Upper lobe of right lung (tissue), 1 donor: ENCODE measurements around the gene UBR4. TPM values are rescaled to one million over a fixed set of nuclear protein-coding genes. Genes with fewer than 3 reads are reported as not detected.
A peak's percentile ranks its signal among the peaks of the same experiment; 100 is the strongest.

Experiments
- ATAC-seq: fragments of 200-7000 bp; cut with Tn5 transposase; one replicate; pipeline ENCODE4 v1.9.1; 2020; ENCODE audit warnings: mild to moderate bottlenecking, moderate library complexity
- DNase-seq: peaks from one replicate; pipeline ENCODE4 v3.0.0-alpha.2; 2020
- H3K27ac ChIP-seq: fragments of 200-600 bp; one replicate; pipeline ENCODE4 v1.8.0; 2022
- H3K27me3 ChIP-seq: fragments of 200-600 bp; one replicate; pipeline ENCODE4 v1.8.0; 2022; ENCODE audit warnings: mild to moderate bottlenecking
- H3K36me3 ChIP-seq: fragments of 200-600 bp; one replicate; pipeline ENCODE4 v1.8.0; 2022
- H3K4me1 ChIP-seq: fragments of 200-600 bp; one replicate; pipeline ENCODE4 v1.8.0; 2022
- H3K4me3 ChIP-seq: fragments of 200-600 bp; one replicate; pipeline ENCODE4 v1.8.0; 2022; ENCODE audit warnings: mild to moderate bottlenecking
- H3K9me3 ChIP-seq: fragments of 200-600 bp; one replicate; pipeline ENCODE4 v1.8.0; 2022
- intact Hi-C: fragments of 100-400 bp; cut with DNase I; formaldehyde crosslinking; loops from one replicate; pipeline ENCODE4 v1.11.0; 2022
- total RNA-seq: library from RNA; stranded (reverse); fragmentation: NEBNext Ultra II Directional; extraction: Animal tissue kit (Norgen Biotek cat#: 25700); gene quantifications from one replicate; pipeline ENCODE4 v1.2.1, GENCODE V29; 2021
- TF ChIP-seq, protein P1 (sequence below): fragments of 200-600 bp; IDR thresholded peaks from one replicate; pipeline ENCODE4 v1.8.0; 2022; ENCODE audit warnings: antibody characterized with exemption
- donor health status: DM: no; HTN: yes; CAD: no; lungs with severe emphysema.

UBR4 gene
- total RNA-seq, 1 donor from 2014 or later = 110 TPM

DNA sequence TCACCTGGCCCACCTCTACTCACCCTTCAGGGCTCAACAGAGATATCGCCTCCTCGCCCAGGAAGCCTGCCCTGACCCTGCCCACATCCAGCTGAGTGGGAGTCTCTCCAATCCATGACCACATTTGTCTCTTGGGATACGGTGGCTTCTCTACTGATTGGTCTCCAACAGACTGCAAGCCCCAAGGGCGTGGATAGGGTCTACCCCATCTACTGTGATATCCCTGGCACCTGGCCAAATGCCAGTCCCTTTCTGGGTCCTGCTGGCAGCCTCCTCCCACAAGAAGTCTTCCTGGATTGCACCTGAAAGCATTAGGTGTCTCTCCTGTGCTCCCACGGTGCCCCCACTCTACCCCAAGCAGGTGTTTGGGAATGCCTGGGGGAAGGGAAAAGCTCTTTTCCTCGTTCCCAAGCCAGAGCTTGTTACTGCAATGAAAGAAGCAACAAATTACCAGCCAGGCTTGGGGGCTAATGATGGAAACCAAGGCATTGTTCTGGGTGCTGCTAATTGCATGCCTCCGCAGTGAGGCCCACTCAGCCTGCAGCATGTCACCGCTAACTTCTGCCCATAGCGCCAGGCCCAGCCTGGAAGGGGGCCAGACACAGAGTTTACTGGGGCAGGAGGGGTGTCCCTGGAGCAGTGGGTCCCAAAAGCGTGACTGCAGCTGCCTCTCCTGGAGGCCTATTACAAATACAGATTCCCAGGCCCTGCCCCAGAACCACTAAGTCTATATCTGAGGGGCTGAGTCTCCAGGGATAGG lies 162.9 kb downstream of the UBR4 start:
- Histone ChIP-seq H3K9me3 (no peaks in the 10 kb centered on the region), H3K4me3 (no peak overlapping the region), H3K27ac (no peak overlapping the region), H3K27me3 (peaks cover 8% of the 10 kb centered on the region), H3K36me3 (no peaks in the 10 kb centered on the region), H3K4me1 (no peaks in the 10 kb centered on the region)
- intact Hi-C loops = no loop called here
- TF ChIP-seq, protein P1, sequence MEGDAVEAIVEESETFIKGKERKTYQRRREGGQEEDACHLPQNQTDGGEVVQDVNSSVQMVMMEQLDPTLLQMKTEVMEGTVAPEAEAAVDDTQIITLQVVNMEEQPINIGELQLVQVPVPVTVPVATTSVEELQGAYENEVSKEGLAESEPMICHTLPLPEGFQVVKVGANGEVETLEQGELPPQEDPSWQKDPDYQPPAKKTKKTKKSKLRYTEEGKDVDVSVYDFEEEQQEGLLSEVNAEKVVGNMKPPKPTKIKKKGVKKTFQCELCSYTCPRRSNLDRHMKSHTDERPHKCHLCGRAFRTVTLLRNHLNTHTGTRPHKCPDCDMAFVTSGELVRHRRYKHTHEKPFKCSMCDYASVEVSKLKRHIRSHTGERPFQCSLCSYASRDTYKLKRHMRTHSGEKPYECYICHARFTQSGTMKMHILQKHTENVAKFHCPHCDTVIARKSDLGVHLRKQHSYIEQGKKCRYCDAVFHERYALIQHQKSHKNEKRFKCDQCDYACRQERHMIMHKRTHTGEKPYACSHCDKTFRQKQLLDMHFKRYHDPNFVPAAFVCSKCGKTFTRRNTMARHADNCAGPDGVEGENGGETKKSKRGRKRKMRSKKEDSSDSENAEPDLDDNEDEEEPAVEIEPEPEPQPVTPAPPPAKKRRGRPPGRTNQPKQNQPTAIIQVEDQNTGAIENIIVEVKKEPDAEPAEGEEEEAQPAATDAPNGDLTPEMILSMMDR = no peak
- DNase-seq (peak; percentile 36), ATAC-seq (no peak)

DNA sequence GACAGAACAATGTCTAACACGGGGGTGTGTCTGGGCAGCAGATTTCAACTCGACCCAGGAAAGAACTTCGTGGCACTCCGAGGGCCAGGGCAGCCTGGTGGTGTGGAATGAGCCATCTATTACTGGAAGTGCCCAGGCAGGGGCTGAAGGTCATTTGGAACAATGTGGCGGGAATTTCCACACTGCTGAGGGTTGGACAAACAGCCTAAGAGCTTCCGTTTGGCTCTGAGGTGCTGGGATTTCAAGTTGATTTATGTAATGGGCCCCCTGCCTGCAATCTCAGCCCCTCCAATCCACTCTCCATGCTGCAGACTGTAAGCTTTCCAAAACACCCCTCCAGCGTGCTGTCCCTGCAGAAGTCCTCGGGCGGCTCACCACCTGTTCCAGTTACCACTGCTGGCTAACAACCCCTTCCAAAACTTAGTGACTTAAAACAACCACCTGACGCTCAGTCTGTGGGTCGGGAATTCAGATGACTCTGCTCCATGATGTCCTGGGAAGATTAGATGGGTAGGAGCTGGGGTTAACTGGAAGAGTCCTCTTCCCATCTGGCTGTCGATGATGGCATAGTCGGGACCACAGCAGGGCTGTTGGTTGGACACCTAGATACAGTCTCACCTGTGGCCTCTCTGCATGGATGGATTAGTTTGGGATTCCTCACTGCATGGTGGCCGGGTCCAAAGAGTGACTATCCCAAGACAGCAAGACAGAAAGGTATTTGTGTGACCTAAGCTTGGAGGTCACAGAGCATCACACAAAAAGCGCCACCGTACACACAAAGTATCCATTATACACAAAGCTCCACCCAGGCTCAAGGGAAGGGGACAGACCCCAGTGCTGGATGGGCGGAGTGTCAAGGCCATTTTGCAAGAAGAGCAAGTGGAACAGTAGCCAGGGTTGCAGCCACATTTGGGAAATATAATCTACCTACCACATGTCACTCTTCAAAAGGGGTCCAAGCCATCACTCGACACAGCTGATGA lies 163.9 kb downstream of the UBR4 start:
- TF ChIP-seq, protein P1 = no peak
- DNase-seq (peak; percentile 57), ATAC-seq (peak; percentile 42)
- no peaks in the 10 kb centered on the region for H3K4me1 ChIP-seq
- intact Hi-C loops = no loop called here
- H3K27me3 ChIP-seq = peaks cover 14% of the 10 kb centered on the region
- H3K9me3 ChIP-seq = no peaks in the 10 kb centered on the region
- no peak overlapping the region for H3K4me3 ChIP-seq
- no peaks in the 10 kb centered on the region for H3K36me3 ChIP-seq
- H3K27ac ChIP-seq = no peak overlapping the region

DNA sequence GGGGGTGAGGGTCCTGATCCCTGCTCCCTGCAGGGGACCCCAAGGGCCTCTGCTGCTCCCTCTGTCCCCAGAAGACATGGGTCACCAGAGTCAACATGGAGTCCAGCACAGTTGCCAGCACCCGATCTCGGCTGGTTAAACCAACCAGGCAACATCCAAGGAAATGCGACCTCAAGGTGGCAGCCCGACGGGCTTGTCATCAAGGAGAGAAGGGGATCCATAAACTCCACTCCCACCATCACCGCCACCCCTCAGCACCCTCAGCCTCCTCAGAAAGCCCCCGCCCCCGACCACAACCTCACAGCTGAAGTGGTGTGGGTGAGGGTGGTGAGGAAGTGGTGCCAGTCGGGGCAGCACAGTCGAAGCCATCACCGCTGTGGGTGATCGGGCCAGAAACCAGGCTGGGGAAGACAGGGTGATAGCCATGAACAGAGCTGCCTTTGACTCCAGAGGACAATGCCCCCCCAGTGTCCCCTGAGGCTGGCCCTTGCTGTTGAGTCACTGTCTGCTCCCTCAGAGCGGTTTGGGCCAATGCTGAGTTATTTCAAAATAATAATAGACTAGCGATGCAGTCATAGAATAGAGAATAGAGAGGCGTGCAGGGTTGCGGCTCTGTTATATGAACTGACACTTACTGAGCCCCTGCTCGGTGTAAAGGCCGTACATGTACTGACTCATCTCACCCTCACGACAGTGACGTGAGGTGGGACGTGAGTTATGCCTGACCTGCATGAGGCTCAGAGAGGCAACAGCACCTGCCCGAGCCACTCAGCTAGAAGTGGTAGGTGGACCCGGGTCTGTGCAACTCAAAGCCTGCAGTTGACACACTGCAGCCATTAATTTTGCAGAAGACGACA lies 164.9 kb downstream of the UBR4 start:
- Histone ChIP-seq H3K36me3 (no peaks in the 10 kb centered on the region), H3K4me1 (no peaks in the 10 kb centered on the region), H3K4me3 (no peak overlapping the region), H3K9me3 (no peaks in the 10 kb centered on the region), H3K27ac (no peak overlapping the region), H3K27me3 (peaks cover 14% of the 10 kb centered on the region)
- ATAC-seq (no peak), DNase-seq (peak; percentile 58)
- intact Hi-C loops = no loop called here
- TF ChIP-seq, protein P1 = no peak

DNA sequence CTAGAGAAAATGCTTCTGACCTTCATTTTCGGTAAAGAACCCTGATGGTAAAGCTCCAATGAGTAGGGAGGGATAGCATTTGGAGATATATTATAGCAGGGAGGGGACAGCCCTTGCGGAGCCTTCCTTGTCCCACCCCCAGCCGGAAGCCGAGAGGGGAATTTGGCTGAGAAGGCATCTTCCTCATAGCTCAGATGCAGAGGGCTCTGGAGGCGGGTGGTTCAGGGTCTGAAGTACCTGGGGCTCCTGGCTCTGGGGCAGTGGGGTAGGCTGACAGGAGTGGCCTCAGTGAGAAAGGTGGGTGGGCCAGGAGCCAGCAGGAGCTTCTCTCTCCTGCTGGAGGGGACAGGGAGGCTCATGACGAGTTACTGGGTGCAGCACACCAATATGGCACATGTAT lies 165.6 kb downstream of the UBR4 start:
- TF ChIP-seq, protein P1 = no peak
- DNase-seq = peak; percentile 35
- peaks cover 14% of the 10 kb centered on the region for H3K27me3 ChIP-seq

More for the DNA sequence above, 165.6 kb downstream of the UBR4 start:
- H3K36me3 ChIP-seq = no peaks in the 10 kb centered on the region
- intact Hi-C loops = no loop called here
- H3K4me1 ChIP-seq = no peaks in the 10 kb centered on the region
- no peaks in the 10 kb centered on the region for H3K9me3 ChIP-seq
- no peak for ATAC-seq
- no peak overlapping the region for H3K27ac ChIP-seq
- H3K4me3 ChIP-seq = no peak overlapping the region
